Measurements from ENCODE around the gene ZNF358.
A peak's percentile ranks its signal among the peaks of the same experiment; 100 is the strongest.

The ZNF358 gene

DNA sequence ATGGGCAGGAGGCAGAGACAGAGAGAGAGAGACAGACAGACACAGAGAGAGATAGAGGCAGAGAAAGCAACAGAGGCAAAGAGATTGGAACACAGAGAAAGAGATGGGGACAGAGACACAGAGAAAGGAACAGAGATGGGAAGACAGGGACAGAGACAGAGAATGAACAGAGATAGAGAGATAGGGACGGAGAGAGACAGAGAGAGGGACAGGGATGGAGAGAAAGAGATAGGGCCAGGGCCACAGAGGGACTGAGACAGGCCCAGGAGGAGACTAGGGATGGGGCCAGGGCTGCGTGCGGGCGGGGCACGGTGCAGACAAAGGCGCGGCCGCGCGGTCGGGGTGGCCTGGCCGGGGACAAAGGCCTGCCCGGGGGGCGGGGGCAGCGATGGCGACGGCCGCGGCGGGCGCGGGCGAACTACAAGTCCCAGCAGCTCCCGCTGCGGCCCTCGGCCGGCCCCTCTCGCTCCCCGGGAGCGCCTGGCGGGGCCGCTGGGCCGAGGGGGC, at the start of gene ZNF358:
Gene ZNF358 (plus strand): TSS at position 459 of the 507 bp plus-strand sequence. CDS start 3,140 bp downstream, outside the sequence.
- DNase-seq (ENCODE audit: low read depth in 2 of 2) = peak in 1 of 2 donors; percentile 46

DNA sequence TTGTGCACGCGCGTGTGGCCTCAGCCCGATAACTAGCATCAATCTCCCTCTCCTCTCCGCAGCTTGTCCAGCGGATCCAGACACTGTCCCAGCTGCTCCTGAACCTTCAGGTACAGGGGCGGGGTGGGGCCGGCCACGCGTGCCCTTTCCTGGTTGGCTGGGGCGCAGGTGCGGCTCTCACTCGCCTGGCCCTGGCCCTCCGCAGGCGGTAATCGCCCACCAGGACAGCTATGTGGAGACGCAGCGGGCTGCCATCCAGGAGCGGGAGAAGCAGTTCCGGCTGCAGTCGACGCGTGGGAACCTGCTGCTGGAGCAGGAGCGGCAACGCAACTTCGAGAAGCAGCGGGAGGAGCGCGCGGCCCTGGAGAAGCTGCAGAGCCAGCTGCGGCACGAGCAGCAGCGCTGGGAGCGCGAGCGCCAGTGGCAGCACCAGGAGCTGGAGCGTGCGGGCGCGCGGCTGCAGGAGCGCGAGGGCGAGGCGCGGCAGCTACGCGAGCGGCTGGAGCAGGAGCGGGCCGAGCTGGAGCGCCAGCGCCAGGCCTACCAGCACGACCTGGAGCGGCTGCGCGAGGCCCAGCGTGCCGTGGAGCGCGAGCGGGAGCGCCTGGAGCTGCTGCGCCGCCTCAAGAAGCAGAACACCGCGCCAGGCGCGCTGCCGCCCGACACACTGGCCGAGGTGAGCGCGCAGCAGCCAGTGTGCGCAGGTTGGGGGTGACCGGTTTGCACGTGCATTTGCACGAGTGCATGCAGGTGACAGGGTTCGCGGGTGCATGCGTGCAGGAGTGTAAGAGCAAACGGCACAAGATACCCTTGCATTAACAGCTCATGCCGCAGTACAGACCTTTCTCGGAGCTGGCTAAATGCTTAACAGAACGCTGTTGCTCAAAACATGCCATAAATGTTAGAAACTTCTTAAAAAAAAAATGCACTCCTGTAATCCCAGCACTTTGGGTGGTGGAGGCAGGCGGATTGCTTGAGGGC, 48.6 kb upstream of the ZNF358 start:
- DNase-seq (ENCODE audit: low read depth in 2 of 2) = no peak

DNA sequence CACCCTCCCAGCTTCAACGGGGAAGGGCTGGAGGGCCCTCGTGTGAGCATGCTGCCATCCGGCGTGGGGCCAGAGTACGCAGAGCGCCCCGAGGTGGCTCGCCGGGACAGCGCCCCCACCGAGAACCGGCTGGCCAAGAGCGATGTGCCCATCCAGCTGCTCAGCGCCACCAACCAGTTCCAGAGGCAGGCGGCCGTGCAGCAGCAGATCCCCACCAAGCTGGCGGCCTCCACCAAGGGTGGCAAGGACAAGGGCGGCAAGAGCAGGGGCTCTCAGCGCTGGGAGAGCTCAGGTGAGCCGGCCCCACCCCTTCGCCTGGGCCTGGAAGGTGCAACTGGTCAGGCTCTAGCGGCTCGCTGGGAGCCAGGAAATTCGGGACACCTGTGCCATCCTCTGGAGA, 47.1 kb upstream of the ZNF358 start:
- no peak for DNase-seq (ENCODE audit: low read depth in 2 of 2)

DNA sequence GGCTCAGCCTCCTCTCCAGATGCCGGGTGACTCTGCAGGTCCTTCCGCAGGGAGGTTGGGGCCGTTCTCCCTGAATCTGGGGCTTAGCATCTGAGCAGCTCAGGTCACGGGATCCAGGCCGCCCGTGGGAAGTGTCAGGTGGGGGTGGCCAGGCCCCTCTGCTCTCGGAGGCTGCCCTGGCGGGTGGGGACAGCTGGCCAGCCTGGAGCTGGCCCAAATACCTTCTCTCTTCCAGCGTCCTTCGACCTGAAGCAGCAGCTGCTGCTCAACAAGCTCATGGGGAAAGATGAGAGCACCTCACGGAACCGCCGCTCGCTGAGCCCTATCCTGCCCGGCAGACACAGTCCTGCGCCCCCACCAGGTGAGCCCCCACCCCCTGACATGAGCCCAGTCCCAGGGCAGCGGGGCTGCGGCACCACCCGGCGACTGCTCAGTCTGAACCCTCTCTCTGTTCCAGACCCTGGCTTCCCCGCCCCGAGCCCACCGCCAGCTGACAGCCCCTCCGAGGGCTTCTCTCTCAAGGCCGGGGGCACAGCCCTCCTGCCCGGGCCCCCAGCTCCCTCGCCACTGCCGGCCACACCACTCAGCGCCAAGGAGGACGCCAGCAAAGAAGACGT, 46.1 kb upstream of the ZNF358 start:
- no peak for DNase-seq (ENCODE audit: low read depth in 2 of 2)

DNA sequence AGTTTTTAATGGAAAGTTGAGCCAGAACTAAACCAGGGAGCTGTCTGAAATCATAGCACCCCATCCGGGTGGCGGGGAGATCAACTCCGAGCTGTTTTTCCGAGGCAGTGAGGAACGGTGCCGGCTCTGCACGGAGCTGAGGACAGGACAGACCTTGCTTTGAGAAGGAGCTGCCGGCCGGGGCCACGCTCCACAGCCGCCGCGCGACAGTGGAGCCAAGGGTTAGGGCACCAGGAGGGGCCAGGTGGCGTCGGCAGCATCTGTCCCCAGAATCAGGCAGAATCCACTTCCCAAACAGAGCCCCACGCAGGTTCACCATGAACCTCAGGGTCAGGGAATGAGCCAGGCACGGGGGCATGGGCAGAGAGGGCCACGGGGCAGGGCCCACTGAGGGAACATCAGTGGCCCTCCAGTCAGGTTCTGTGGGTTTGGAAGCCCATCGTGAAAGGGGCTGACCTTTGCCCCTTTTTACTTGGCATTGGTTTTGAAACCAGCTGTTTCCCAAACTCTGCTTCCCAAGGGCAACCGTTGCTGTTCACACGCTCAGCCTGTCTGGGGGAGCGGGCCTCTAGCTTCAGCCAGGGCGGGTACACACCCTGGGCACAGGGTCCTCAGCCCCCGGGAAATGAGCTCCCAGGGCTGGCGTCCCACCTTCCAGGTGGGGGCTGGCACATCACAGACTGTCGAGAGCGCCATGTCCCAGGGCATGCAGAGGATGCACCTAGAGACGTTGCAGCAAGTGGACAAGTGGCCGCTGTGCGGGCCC, 45.2 kb upstream of the ZNF358 start:
- DNase-seq (ENCODE audit: low read depth in 2 of 2) = no peak

DNA sequence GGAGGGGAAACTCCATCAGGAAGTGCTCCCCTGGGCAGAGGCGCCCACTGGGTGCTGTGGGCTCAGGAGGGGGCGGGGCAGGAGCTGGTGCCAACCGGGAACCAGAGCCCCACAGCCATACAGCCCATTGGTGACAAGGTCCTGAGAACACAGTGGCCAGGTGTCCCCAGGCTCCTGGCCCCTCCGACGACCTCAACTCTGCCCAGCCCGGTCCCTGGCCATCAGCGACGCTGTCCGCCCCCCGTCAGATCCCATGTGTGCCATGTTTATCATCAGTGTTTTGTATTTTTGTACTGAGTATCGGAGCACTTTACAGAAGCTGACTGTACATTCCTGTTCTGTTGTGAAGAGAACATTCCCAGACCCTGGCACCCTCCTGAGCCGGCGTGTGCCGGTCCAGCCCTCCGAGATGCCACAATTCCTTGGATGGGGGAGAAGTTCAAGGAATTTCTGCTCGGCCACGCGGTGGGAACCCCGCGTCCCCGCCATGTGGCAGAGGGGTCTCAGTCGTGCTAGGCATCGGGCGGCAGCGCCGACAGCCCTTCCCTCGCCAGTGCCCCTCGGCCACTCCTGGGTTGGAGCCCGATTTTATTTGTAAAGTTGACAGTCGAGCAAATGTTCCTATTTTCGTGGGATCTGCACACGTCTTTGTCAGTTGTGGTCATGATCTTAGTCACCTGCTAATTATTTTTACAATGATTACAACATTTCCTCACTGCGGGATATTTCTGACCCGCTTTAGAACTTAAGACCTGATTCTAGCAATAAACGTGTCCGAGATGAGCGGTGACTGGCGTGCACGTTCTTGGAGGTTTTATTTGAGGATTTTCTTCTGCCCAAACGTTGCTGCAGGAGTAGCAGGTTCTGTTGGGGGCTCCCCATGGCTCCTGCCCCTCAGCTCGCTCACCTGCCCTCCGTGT, 43.9 kb upstream of the ZNF358 start:
- DNase-seq (ENCODE audit: low read depth in 2 of 2) = no peak

DNA sequence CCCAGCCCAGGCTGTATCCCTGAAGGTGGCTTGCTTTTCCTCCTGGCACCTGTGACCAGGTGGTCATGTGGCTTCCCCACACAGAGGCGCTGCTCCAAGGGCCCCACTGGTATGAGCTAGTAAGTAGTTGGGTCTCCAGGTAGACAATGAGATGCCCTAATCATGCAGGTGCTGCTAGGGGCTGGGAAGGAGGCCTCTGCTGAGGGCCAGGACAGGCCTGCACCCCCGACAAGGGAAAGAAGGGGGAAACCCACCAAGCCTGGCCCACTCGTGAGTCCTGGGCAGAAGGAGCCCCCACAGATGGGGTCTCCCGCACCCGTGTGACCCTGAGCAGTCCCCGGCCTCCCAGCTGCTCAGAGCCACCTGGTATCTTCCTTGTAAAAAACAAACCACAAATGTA, 40.2 kb upstream of the ZNF358 start:
- DNase-seq (ENCODE audit: low read depth in 2 of 2) = no peak

DNA sequence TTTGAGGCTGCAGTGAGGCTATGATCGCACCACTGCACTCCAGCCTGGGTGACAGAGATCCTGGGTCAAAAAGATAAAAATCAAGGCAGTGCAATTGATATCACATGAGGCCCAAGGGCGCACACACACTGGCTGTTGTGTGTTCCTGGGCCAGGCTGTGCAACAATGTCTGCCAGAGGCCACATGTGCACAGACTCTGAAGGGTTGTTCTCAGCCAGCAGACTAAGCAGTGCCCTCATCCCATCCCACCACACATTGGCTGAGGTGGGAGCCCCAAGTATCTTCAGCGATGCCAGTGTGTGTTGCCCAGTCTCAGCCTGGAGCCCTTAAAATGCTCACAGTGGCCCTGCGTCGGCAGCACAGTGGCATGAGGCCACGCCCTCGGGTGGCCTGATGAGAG, 39.7 kb upstream of the ZNF358 start:
- DNase-seq (ENCODE audit: low read depth in 2 of 2) = no peak

DNA sequence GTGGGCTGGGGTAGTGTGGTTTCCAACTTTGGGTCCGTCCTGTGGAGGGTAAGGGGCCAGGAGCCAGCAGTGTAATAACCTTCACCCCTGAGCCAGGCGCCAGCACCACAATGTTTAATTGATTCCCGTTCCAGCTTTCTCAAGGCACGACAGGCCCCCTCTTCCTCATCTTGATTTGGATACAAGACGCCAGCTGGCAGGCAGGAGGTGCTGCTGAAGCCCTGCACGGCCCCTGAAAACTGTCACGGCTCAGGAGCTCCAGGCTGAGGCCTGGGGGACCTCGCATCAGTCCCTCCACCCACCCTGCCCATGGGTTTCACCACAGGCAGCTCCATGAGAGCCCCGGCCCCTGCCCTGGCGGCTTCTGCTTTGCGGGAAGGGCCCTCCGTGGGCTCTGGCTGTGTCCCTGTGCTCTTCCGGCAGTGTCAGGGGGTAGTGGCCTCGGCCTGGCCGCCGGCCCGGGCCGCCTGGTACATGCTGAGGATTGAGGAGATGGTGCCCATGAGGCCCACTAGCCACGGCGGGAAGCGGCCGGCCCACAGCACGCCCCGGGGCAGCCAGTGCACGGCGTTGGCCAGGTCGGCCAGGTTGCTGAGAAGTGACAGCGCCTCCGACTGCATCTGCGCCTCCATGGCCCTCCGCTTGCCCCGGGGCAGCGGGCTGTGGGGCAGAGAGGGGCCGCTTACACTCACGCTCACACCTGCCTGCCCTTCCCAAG, 39.0 kb upstream of the ZNF358 start:
- no peak for DNase-seq (ENCODE audit: low read depth in 2 of 2)

DNA sequence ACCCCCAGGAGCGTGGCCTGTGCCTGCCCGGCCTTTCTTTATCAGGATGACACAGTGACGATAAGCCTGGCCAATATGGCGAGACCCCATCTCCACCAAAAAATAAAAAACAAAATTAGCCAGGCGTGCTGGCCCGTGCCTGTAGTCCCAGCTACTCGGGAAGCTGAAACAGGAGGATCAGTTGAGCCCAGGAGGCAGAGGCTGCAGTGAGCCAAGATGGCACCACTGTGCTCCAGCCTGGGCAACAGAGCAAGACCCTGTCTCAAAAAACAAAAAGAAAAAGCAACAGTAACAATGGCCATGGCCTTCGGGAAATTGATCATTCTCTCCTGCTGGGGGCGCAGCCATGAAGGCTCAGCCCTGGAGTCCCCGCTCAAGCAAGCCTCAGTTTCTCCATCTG, 38.1 kb upstream of the ZNF358 start:
- no peak for DNase-seq (ENCODE audit: low read depth in 2 of 2)

DNA sequence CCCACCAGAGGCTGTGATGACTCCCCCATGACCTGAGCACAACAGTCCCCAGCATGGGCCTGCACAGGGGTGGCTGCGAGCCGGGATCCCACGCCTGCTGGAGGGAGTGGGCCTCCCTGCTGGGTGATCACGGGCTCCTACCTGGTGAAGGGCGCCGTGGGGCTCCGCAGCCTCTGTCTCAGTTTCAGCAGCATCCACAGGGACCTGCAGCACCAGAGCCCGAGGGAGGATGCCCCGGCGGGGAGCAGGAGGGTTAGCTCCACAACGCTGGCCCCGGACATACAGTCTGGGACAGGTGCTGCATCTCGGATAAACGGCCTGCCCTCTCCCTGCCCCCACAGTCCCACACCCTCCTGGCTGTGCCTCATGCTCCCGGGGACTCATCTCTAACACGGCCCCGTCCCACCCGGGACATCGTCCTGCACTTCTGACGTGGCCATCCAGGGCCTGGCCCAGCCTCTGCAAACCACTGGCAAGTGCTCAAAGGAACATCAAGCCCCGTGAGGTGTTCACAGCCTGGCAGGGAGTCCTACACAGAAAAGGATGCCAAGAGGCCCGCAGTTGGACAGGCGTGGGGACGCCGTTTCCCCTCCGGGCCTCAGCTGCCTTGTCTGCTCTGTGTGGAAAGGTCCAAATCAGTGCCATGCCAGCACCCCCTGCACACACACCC, 37.6 kb upstream of the ZNF358 start:
- DNase-seq (ENCODE audit: low read depth in 2 of 2) = no peak

DNA sequence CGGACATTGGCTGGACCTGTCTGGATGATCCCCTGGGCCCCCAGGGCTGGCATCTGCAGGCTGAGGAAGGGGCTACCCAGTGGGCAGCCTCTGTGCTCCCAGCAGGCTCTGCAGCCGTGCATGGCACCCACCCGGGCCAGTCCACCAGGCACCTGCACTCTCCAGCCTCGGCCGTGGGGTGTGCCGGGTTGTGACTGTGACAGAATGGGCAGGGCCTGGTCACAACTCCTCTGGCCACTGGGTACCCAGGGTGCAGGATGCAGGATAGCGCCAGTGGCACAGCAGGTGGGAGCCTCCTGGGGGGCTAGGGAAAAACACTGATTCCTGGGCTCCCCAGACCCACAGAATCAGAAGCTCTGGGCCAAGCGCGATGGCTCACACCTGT, 37.1 kb upstream of the ZNF358 start:
- DNase-seq (ENCODE audit: low read depth in 2 of 2) = no peak

DNA sequence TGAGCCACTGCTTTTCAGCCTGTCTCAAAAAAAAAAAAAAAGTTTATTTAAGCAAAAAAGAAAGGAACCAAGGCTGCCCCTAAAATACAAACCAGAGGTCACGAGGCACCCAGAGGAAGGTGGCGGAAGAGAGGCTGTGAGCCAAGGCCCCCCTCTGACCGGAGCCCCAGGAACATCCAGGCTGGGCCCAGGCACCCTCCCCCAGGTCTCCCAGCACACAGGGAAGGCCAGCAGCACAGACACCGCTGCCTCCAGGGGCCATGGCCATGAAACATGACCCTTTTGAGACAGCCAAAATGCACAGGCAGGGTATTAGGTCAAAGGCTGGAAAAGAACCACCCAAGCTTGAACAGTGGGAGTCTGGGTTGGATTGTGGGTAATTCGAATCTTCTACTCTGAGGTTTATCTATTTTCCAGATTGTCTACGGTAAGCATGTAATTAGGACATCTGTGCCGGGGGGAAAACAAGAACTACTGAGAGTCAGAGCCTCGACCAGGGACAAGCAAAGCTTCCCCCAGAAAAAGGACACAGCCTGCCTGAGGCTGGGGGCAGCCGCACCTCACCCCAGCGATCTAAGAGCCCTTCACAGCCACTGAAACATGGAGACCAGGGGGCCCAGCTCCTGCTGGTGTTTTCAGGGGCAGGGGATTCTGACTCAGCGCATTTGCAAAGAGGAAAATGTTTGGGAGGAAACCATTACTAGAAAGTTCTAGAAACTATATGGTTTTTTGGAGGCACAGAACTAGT, 35.5 kb upstream of the ZNF358 start:
- DNase-seq (ENCODE audit: low read depth in 2 of 2) = no peak

DNA sequence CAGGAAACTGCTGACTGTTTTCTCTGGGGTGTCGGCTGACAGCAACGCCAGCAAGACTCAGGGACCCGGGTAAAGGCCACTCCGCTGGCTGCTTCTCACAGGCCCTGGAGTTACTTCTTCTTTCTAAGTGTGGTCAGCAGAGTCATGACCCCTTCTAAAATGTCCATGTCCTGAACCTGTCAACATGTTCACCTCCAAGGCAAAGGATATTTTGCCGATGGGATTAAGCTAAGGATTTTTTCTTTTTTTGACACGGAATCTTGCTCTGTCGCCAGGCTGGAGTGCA, 35.0 kb upstream of the ZNF358 start:
- no peak for DNase-seq (ENCODE audit: low read depth in 2 of 2)

DNA sequence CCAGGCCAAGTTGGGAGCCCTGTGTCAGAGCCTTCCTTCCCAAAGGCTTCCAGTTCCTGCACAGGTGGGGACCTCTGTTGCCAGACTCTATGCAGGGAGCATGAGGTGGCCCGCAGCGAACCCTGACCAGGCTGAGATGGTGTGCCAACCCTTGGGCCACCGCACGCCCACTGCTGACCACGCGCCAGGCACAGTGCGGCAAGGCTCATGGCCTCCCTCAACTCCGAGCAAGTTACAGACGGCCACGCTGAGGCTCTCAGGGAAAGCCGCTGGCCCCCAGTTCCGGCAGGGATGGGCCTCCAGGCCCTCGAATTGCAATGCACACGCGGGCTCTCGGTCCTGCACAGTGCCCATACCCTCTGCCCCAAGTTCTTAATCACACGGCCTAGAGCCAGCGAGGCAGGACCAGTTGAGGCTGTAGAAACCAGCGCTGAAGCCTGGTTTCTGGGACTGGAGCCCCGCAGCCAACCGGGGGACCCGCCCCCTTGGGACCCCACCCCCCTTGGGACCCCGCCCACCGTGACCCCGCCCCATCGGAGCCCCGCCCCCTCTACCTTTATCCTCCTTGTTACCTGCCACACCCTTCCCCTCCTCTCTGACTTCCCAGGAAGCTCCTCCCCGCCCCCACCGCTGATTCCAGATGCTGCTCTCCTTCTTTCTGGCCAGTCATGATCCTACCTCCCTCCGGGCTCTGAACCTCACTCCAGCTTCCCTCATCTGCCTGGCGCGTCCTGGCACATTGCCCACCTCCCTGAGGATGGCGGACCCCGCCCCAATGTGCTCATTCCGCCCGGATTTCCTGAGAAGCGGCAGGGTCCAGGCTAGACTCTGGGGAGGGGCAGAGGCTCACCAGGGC, 33.1 kb upstream of the ZNF358 start:
- no peak for DNase-seq (ENCODE audit: low read depth in 2 of 2)

DNA sequence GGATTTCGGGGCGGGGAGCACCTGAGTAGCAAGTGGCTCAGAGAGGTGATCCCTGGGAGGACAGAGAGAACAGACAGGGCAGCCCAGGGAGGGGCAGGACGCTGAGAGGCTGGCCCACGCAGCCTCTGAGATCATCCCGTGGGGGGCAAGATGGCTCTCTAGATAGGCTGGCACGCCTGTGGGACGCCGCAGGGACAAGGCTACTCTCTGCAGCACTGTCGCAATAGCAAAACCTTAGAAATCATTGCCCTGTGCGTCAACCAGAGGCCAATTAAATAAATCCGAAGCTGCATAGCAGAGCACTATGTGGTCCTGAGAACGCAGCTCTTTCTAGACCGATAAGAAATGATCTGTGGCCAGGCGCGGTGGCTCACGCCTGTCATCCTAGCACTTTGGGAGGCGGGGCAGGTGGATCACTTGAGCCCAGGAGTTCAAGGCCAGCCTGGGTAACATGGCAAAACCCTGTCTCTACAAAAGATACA, 32.1 kb upstream of the ZNF358 start:
- DNase-seq (ENCODE audit: low read depth in 2 of 2) = no peak

DNA sequence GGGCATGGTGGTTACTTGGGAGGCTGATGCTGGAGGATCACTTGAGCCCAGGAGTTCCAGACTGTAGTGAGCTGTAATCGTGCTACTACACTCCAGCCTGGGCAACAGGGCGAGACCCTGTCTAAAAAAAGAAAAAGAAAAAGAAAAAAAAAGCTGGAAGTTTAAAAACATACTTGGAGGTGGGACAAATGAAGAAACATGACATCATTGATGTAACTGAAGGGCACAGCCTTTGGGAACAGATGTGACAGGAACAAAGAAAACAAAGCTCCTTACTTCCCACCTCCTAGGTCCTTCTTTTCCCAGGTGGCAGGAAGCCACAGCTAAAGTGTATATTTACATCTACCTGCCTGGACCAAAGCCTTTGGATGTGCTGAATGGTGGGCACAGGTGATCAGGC, 29.0 kb upstream of the ZNF358 start:
- DNase-seq (ENCODE audit: low read depth in 2 of 2) = no peak

DNA sequence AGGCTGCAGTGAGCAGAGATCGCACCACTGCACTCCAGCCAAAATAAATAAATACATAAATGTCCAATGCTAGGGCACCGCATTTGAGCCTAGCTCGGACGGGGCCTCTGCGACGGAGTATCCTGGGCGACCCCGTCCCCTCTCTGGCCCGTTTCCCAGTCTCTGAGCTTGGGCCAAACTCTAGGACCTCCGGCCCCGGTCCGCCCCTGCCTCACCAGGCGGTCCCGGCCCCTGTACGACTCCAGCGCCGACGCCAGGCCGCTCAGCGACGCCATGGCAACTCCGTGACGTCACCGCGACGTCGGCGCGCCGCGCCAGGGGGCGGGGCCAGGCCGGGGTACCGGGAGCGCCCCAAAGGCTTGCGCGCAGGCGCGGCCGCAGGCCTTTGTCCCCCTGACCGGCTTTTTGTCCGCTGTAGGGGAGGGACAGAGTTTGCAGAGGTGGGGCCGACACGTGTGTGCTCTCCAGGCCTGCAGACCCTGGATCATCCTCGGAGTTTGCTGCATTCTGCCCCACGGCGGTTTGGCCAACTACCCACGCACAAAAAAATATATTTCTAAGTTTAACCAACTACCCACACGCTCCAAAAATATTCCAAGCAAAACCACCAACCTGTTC, 27.1 kb upstream of the ZNF358 start, which contains the start of gene PEX11G:
Gene PEX11G (minus strand): TSS at position 300 of the 618 bp plus-strand sequence. CDS start 25 bp downstream, at position 275.
- peak; percentile 84 to 91 for DNase-seq (ENCODE audit: low read depth in 2 of 2)

Measured in stimulated activated CD4-positive, alpha-beta T cell treated with anti-CD3 and anti-CD28 coated beads, Interleukin-1b, Interleukin-23, amount 100 ng/mL, for 4 hours (primary cell).